ENCODE measurements around the gene EML6. TPM values are rescaled to one million over a fixed set of nuclear protein-coding genes. Genes with fewer than 3 reads are reported as not detected.

Gene EML6
- total and polyA plus RNA-seq, 2 donors (not counting 1 experiment from before 2014, with no cell fraction given) = 0.34 to 1.3 TPM

GRCh38 chr2:54685263-54685775, 38.1 kb upstream of the EML6 start:
- Histone ChIP-seq H2AFZ (ENCODE audit: low read length) (no peak overlapping the region), H3K27ac (ENCODE audit: insufficient read depth, low read length) (no peak overlapping the region), H3K9ac (ENCODE audit: insufficient read depth, low read length) (no peak overlapping the region), H3K27me3 (ENCODE audit: control insufficient read depth, insufficient read depth, low read length) (no peaks in the 10 kb centered on the region), H3K36me3 (ENCODE audit: control insufficient read depth, insufficient read depth, low read length) (no peaks in the 10 kb centered on the region), H3K9me3 (ENCODE audit: control insufficient read depth, insufficient read depth, low read depth, low read length) (no peaks in the 10 kb centered on the region), H3K4me3 (replicated peaks in 1 of 4; ENCODE audit: control extremely low read depth in 1 of 4, insufficient read depth in 1 of 4, low read depth in 3 of 4, low read length in 4 of 4) (no peak overlapping the region), H4K20me1 (ENCODE audit: control insufficient read depth, extremely low read depth, insufficient read depth, low read length) (no peaks in the 10 kb centered on the region), H3K4me2 (ENCODE audit: extremely low read depth, insufficient read depth, low read length) (no peak overlapping the region), H3K4me1 (ENCODE audit: control insufficient read depth, extremely low read depth, insufficient read depth, low read length) (no peaks in the 10 kb centered on the region), H3K79me2 (ENCODE audit: control insufficient read depth, insufficient read depth, low read length) (no peaks in the 10 kb centered on the region)
- no peak for DNase-seq (ENCODE audit: low read depth in 2 of 2)
- TF ChIP-seq EZH2 (IDR thresholded peaks at IDR 0.05; ENCODE audit: low read length, missing control alignments) = no peak
- TF ChIP-seq, protein P1, sequence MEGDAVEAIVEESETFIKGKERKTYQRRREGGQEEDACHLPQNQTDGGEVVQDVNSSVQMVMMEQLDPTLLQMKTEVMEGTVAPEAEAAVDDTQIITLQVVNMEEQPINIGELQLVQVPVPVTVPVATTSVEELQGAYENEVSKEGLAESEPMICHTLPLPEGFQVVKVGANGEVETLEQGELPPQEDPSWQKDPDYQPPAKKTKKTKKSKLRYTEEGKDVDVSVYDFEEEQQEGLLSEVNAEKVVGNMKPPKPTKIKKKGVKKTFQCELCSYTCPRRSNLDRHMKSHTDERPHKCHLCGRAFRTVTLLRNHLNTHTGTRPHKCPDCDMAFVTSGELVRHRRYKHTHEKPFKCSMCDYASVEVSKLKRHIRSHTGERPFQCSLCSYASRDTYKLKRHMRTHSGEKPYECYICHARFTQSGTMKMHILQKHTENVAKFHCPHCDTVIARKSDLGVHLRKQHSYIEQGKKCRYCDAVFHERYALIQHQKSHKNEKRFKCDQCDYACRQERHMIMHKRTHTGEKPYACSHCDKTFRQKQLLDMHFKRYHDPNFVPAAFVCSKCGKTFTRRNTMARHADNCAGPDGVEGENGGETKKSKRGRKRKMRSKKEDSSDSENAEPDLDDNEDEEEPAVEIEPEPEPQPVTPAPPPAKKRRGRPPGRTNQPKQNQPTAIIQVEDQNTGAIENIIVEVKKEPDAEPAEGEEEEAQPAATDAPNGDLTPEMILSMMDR (conservative IDR thresholded peaks at IDR 0.05 in 1 of 2, IDR thresholded peaks at IDR 0.05 in 1 of 2; ENCODE audit: low read depth in 1 of 2, low read length in 2 of 2) = no peak

DNA sequence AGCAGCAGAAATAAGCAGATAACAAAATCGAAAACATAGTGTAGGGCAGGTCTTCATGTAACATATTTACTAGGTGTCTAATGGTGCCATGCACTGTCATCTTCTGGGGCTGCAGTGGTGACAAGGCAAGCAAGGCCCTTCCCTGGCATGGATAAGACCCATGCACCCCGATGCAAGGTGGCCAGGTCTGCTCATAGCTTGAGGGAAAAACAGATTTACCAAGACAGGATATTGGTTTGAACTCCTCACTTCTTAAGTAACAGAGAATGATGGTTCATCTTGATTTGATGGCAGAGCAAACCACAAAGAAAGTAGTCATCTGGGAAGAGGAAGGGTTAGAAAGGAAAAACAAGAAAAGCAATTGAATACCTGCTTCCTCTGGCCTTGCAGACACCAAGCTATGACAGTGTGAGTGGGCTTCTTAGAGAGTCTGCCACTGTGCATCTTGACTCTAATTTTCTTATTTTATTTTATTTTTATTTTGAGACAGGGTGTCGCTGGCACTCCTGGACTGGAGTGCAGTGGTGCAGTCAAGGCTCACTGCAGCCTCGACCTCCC, 35.8 kb upstream of the EML6 start:
- Histone ChIP-seq H4K20me1 (ENCODE audit: control insufficient read depth, extremely low read depth, insufficient read depth, low read length) (no peaks in the 10 kb centered on the region), H3K36me3 (ENCODE audit: control insufficient read depth, insufficient read depth, low read length) (no peaks in the 10 kb centered on the region), H3K9me3 (ENCODE audit: control insufficient read depth, insufficient read depth, low read depth, low read length) (no peaks in the 10 kb centered on the region), H3K27ac (ENCODE audit: insufficient read depth, low read length) (no peak overlapping the region), H3K4me1 (ENCODE audit: control insufficient read depth, extremely low read depth, insufficient read depth, low read length) (no peaks in the 10 kb centered on the region), H3K4me3 (replicated peaks in 1 of 4; ENCODE audit: control extremely low read depth in 1 of 4, insufficient read depth in 1 of 4, low read depth in 3 of 4, low read length in 4 of 4) (no peak overlapping the region), H3K4me2 (ENCODE audit: extremely low read depth, insufficient read depth, low read length) (no peak overlapping the region), H3K79me2 (ENCODE audit: control insufficient read depth, insufficient read depth, low read length) (no peaks in the 10 kb centered on the region), H3K27me3 (ENCODE audit: control insufficient read depth, insufficient read depth, low read length) (no peaks in the 10 kb centered on the region), H3K9ac (ENCODE audit: insufficient read depth, low read length) (no peak overlapping the region), H2AFZ (ENCODE audit: low read length) (no peak overlapping the region)
- no peak for TF ChIP-seq EZH2 (IDR thresholded peaks at IDR 0.05; ENCODE audit: low read length, missing control alignments)
- no peak for DNase-seq (ENCODE audit: low read depth in 2 of 2)

DNA sequence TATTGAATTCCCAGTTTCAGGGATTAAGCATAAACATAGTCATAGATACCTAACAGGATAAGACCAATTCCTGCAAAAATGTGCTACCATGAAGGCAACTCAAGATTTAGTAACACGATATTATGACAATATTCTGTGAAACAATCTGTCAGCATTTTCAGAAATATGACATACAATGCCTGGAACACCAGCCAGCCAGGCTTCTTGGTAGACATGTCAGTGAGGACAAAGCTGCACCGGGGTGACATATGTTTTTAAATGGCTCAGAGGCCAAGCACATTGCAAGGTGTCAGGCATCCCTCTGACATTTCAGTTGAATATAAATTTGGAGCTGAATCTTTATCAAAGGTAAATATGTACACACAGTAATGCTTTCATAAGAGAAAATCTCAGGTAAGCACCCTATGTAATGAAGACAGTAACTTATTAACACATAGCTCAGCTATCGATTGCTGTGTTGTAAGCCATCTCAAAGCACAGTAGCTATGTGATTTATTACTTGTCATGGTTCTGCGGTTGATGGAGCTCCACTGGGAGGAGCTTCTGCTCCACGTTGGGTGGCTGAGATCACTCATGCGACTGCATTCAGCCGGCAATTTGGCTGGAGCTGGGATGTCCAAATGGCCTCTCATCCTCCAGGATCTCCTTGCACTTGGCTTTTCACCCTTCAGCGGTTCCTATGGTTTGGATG, 31.9 kb upstream of the EML6 start:
- no peak overlapping the region for H3K4me2 ChIP-seq (ENCODE audit: extremely low read depth, insufficient read depth, low read length)
- H3K9me3 ChIP-seq (ENCODE audit: control insufficient read depth, insufficient read depth, low read depth, low read length) = no peaks in the 10 kb centered on the region
- H3K27me3 ChIP-seq (ENCODE audit: control insufficient read depth, insufficient read depth, low read length) = no peaks in the 10 kb centered on the region
- no peaks in the 10 kb centered on the region for H3K79me2 ChIP-seq (ENCODE audit: control insufficient read depth, insufficient read depth, low read length)
- no peaks in the 10 kb centered on the region for H3K4me1 ChIP-seq (ENCODE audit: control insufficient read depth, extremely low read depth, insufficient read depth, low read length)
- no peak overlapping the region for H3K9ac ChIP-seq (ENCODE audit: insufficient read depth, low read length)
- H3K36me3 ChIP-seq (ENCODE audit: control insufficient read depth, insufficient read depth, low read length) = no peaks in the 10 kb centered on the region
- no peaks in the 10 kb centered on the region for H4K20me1 ChIP-seq (ENCODE audit: control insufficient read depth, extremely low read depth, insufficient read depth, low read length)
- H3K27ac ChIP-seq (ENCODE audit: insufficient read depth, low read length) = no peak overlapping the region
- no peak for DNase-seq (ENCODE audit: low read depth in 2 of 2)
- no peak overlapping the region for H2AFZ ChIP-seq (ENCODE audit: low read length)
- no peak overlapping the region for H3K4me3 ChIP-seq (replicated peaks in 1 of 4; ENCODE audit: control extremely low read depth in 1 of 4, insufficient read depth in 1 of 4, low read depth in 3 of 4, low read length in 4 of 4)
- no peak for TF ChIP-seq EZH2 (IDR thresholded peaks at IDR 0.05; ENCODE audit: low read length, missing control alignments)
- TF ChIP-seq, protein P1 (conservative IDR thresholded peaks at IDR 0.05 in 1 of 2, IDR thresholded peaks at IDR 0.05 in 1 of 2; ENCODE audit: low read depth in 1 of 2, low read length in 2 of 2) = no peak

Data from fibroblast of lung (primary cell).